ENCODE data around the gene IFFO2.

The IFFO2 gene

GRCh38 chr1:18962855-18963737 lies 6.6 kb upstream of the IFFO2 start:
- Histone ChIP-seq H3K9me3 (ENCODE audit: control insufficient read depth, insufficient read depth, low read length) (no peaks in the 10 kb centered on the region), H3K36me3 (ENCODE audit: insufficient read depth, low read length) (no peaks in the 10 kb centered on the region), H3K4me1 (ENCODE audit: insufficient read depth, low read length) (peaks cover 36% of the 10 kb centered on the region), H3K9ac (ENCODE audit: low read depth, low read length) (no peak overlapping the region)

- Histone ChIP-seq H3K4me1 (ENCODE audit: insufficient read depth, low read length) (peaks cover 36% of the 10 kb centered on the region), H3K36me3 (ENCODE audit: insufficient read depth, low read length) (no peaks in the 10 kb centered on the region), H3K9me3 (ENCODE audit: control insufficient read depth, insufficient read depth, low read length) (no peaks in the 10 kb centered on the region), H3K9ac (ENCODE audit: low read depth, low read length) (no peak overlapping the region)
Observed at GRCh38 chr1:18962121-18962721, 5.7 kb upstream of the IFFO2 start.

- peaks cover 32% of the 10 kb centered on the region for H3K4me1 ChIP-seq (ENCODE audit: insufficient read depth, low read length)
- H3K9me3 ChIP-seq (ENCODE audit: control insufficient read depth, insufficient read depth, low read length) = no peaks in the 10 kb centered on the region
- no peaks in the 10 kb centered on the region for H3K36me3 ChIP-seq (ENCODE audit: insufficient read depth, low read length)
- no peak overlapping the region for H3K9ac ChIP-seq (ENCODE audit: low read depth, low read length)
Observed at GRCh38 chr1:18960821-18961220, 4.3 kb upstream of the IFFO2 start.

GRCh38 chr1:18960409-18960808 lies 3.9 kb upstream of the IFFO2 start:
- no peak overlapping the region for H3K9ac ChIP-seq (ENCODE audit: low read depth, low read length)
- peaks cover 29% of the 10 kb centered on the region for H3K4me1 ChIP-seq (ENCODE audit: insufficient read depth, low read length)
- H3K9me3 ChIP-seq (ENCODE audit: control insufficient read depth, insufficient read depth, low read length) = no peaks in the 10 kb centered on the region
- H3K36me3 ChIP-seq (ENCODE audit: insufficient read depth, low read length) = no peaks in the 10 kb centered on the region

- H3K4me1 ChIP-seq (ENCODE audit: insufficient read depth, low read length) = peaks cover 21% of the 10 kb centered on the region
- H3K9me3 ChIP-seq (ENCODE audit: control insufficient read depth, insufficient read depth, low read length) = no peaks in the 10 kb centered on the region
- no peak overlapping the region for H3K9ac ChIP-seq (ENCODE audit: low read depth, low read length)
- no peaks in the 10 kb centered on the region for H3K36me3 ChIP-seq (ENCODE audit: insufficient read depth, low read length)
Observed at GRCh38 chr1:18959591-18959990, 3.1 kb upstream of the IFFO2 start.

- no peaks in the 10 kb centered on the region for H3K36me3 ChIP-seq (ENCODE audit: insufficient read depth, low read length)
- H3K9me3 ChIP-seq (ENCODE audit: control insufficient read depth, insufficient read depth, low read length) = no peaks in the 10 kb centered on the region
- peak overlapping the region; percentile 71; the same call in 1 of the 2 replicates for H3K9ac ChIP-seq (ENCODE audit: low read depth, low read length)
- H3K4me1 ChIP-seq (ENCODE audit: insufficient read depth, low read length) = peaks cover 19% of the 10 kb centered on the region; the same call in 1 of the 2 replicates
Observed at GRCh38 chr1:18957532-18958300, 1.2 kb upstream of the IFFO2 start.

- Histone ChIP-seq H3K36me3 (ENCODE audit: insufficient read depth, low read length) (no peaks in the 10 kb centered on the region), H3K9ac (ENCODE audit: low read depth, low read length) (peak overlapping the region; percentile 71), H3K9me3 (ENCODE audit: control insufficient read depth, insufficient read depth, low read length) (no peaks in the 10 kb centered on the region), H3K4me1 (ENCODE audit: insufficient read depth, low read length) (peaks cover 16% of the 10 kb centered on the region; the same call in 1 of the 2 replicates)
Observed at GRCh38 chr1:18957136-18957521, 653 bp upstream of the IFFO2 start.

GRCh38 chr1:18955441-18956192 lies 859 bp downstream of the IFFO2 start:
- Histone ChIP-seq H3K4me1 (ENCODE audit: insufficient read depth, low read length) (peaks cover 30% of the 10 kb centered on the region; the same call in 1 of the 2 replicates), H3K9me3 (ENCODE audit: control insufficient read depth, insufficient read depth, low read length) (no peaks in the 10 kb centered on the region), H3K9ac (ENCODE audit: low read depth, low read length) (peak overlapping the region; percentile 51; the same call in 1 of the 2 replicates), H3K36me3 (ENCODE audit: insufficient read depth, low read length) (no peaks in the 10 kb centered on the region)

- Histone ChIP-seq H3K4me1 (ENCODE audit: insufficient read depth, low read length) (peaks cover 35% of the 10 kb centered on the region; the same call in 1 of the 2 replicates), H3K9ac (ENCODE audit: low read depth, low read length) (peak overlapping the region; percentile 51; the same call in 1 of the 2 replicates), H3K9me3 (ENCODE audit: control insufficient read depth, insufficient read depth, low read length) (no peaks in the 10 kb centered on the region), H3K36me3 (ENCODE audit: insufficient read depth, low read length) (no peaks in the 10 kb centered on the region)
Observed at GRCh38 chr1:18955131-18955440, 1.4 kb downstream of the IFFO2 start.

- Histone ChIP-seq H3K4me1 (ENCODE audit: insufficient read depth, low read length) (peaks cover 38% of the 10 kb centered on the region), H3K9me3 (ENCODE audit: control insufficient read depth, insufficient read depth, low read length) (no peaks in the 10 kb centered on the region), H3K9ac (ENCODE audit: low read depth, low read length) (peak overlapping the region; percentile 51; the same call in 1 of the 2 replicates), H3K36me3 (ENCODE audit: insufficient read depth, low read length) (no peaks in the 10 kb centered on the region; the same call in 1 of the 2 replicates)
Observed at GRCh38 chr1:18954270-18955071, 2.0 kb downstream of the IFFO2 start.

GRCh38 chr1:18953731-18954231 lies 2.7 kb downstream of the IFFO2 start:
- Histone ChIP-seq H3K9ac (ENCODE audit: low read depth, low read length) (peak overlapping the region; percentile 51; the same call in 1 of the 2 replicates), H3K36me3 (ENCODE audit: insufficient read depth, low read length) (no peaks in the 10 kb centered on the region; the same call in 1 of the 2 replicates), H3K9me3 (ENCODE audit: control insufficient read depth, insufficient read depth, low read length) (no peaks in the 10 kb centered on the region), H3K4me1 (ENCODE audit: insufficient read depth, low read length) (peaks cover 44% of the 10 kb centered on the region)

- Histone ChIP-seq H3K36me3 (ENCODE audit: insufficient read depth, low read length) (no peaks in the 10 kb centered on the region; the same call in 1 of the 2 replicates), H3K9me3 (ENCODE audit: control insufficient read depth, insufficient read depth, low read length) (no peaks in the 10 kb centered on the region), H3K4me1 (ENCODE audit: insufficient read depth, low read length) (peaks cover 44% of the 10 kb centered on the region), H3K9ac (ENCODE audit: low read depth, low read length) (no peak overlapping the region)
Observed at GRCh38 chr1:18951818-18952391, 4.6 kb downstream of the IFFO2 start.

- peaks cover 44% of the 10 kb centered on the region for H3K4me1 ChIP-seq (ENCODE audit: insufficient read depth, low read length)
- H3K36me3 ChIP-seq (ENCODE audit: insufficient read depth, low read length) = no peaks in the 10 kb centered on the region; the same call in 1 of the 2 replicates
- H3K9me3 ChIP-seq (ENCODE audit: control insufficient read depth, insufficient read depth, low read length) = no peaks in the 10 kb centered on the region
- H3K9ac ChIP-seq (ENCODE audit: low read depth, low read length) = peak overlapping the region; percentile 4; the same call in 1 of the 2 replicates
Observed at GRCh38 chr1:18951416-18951815, 5.1 kb downstream of the IFFO2 start.

Data from ES-I3 (cell line).